Measurements from ENCODE around the gene CPEB1. TPM values are rescaled to one million over a fixed set of nuclear protein-coding genes. Genes with fewer than 3 reads are reported as not detected.

CPEB1 gene
- total and polyA plus RNA-seq, 2 donors (not counting 1 experiment from before 2014, with no cell fraction given), result 0.19 to 0.62 TPM

- Histone ChIP-seq H3K9ac (ENCODE audit: low read length) (no peak overlapping the region), H3K27me3 (replicated peaks in 1 of 4; ENCODE audit: control extremely low read depth in 1 of 4, control insufficient read depth in 3 of 4, insufficient read depth in 4 of 4, low read length in 3 of 4) (peaks cover 0 to 53% (median 29%) of the 10 kb centered on the region in 4 experiments), H3K36me3 (replicated peaks in 1 of 2; ENCODE audit: control extremely low read depth in 1 of 2, control insufficient read depth in 1 of 2, extremely low read depth in 1 of 2, insufficient read depth in 2 of 2, low read length in 1 of 2) (no peaks in the 10 kb centered on the region), H3K4me3 (ENCODE audit: control extremely low read depth in 1 of 5, extremely low read depth in 1 of 5, insufficient read depth in 1 of 5, low read depth in 2 of 5, low read length in 4 of 5) (no peak overlapping the region), H3K9me3 (ENCODE audit: control extremely low read depth in 1 of 3, control insufficient read depth in 2 of 3, insufficient read depth in 1 of 3, low read length in 2 of 3) (peaks cover 0 to 5% (median 0%) of the 10 kb centered on the region in 3 donors), H2AFZ (ENCODE audit: insufficient read depth, low read depth, low read length, poor library complexity, severe bottlenecking) (no peak overlapping the region), H3K4me2 (replicated peaks; ENCODE audit: low read depth, low read length, poor library complexity, severe bottlenecking) (no peak overlapping the region), H3K79me2 (ENCODE audit: control insufficient read depth, insufficient read depth, low read length) (no peaks in the 10 kb centered on the region), H3K4me1 (ENCODE audit: control insufficient read depth in 2 of 2, insufficient read depth in 2 of 2, low read length in 2 of 2) (peaks cover 0 to 3% of the 10 kb centered on the region in 2 donors), H4K20me1 (ENCODE audit: control insufficient read depth, insufficient read depth, low read length, poor library complexity, severe bottlenecking) (no peaks in the 10 kb centered on the region), H3K27ac (ENCODE audit: low read length in 2 of 2) (no peak overlapping the region)
- DNase-seq, result no peak
- Mint-ChIP-seq H3K4me3 (no peak overlapping the region), H3K27me3 (peaks cover 68% of the 10 kb centered on the region), H3K27ac (no peak overlapping the region), H3K4me1 (peaks cover 3% of the 10 kb centered on the region), H3K9me3 (ENCODE audit: insufficient read depth) (no peaks in the 10 kb centered on the region)
- ChIA-PET CTCF (no interaction called here), POLR2A (no interaction called here)
- no peak for ATAC-seq (ENCODE audit: low read depth)
- no peak for TF ChIP-seq CTCF (IDR thresholded peaks at IDR 0.05)
- no peak for TF ChIP-seq EZH2 (IDR thresholded peaks at IDR 0.05; ENCODE audit: borderline replicate concordance, insufficient read depth, low read depth, low read length, poor library complexity, severe bottlenecking)
- 60% methylated on average over 1 of the region's 2 CpGs for WGBS (ENCODE audit: insufficient coverage)
- intact Hi-C loops (cut with micrococcal nuclease), result no loop called here
Measured at GRCh38 chr15:82641129-82641798, 5.9 kb downstream of the CPEB1 start.

GRCh38 chr15:82640672-82641071 is 6.5 kb downstream of the CPEB1 start:
- no peak for ATAC-seq (ENCODE audit: low read depth)
- H3K4me3 Mint-ChIP-seq, result no peak overlapping the region
- CTCF ChIA-PET, result no interaction called here

More at GRCh38 chr15:82640672-82641071, 6.5 kb downstream of the CPEB1 start:
- POLR2A ChIA-PET, result no interaction called here
- H3K4me1 Mint-ChIP-seq, result no peaks in the 10 kb centered on the region
- TF ChIP-seq CTCF (IDR thresholded peaks at IDR 0.05) (no peak), EZH2 (IDR thresholded peaks at IDR 0.05; ENCODE audit: borderline replicate concordance, insufficient read depth, low read depth, low read length, poor library complexity, severe bottlenecking) (no peak)
- Histone ChIP-seq H3K4me3 (ENCODE audit: control extremely low read depth in 1 of 5, extremely low read depth in 1 of 5, insufficient read depth in 1 of 5, low read depth in 2 of 5, low read length in 4 of 5) (no peak overlapping the region), H3K9me3 (ENCODE audit: control extremely low read depth in 1 of 3, control insufficient read depth in 2 of 3, insufficient read depth in 1 of 3, low read length in 2 of 3) (no peaks in the 10 kb centered on the region), H3K4me2 (replicated peaks; ENCODE audit: low read depth, low read length, poor library complexity, severe bottlenecking) (no peak overlapping the region), H3K27me3 (replicated peaks in 1 of 4; ENCODE audit: control extremely low read depth in 1 of 4, control insufficient read depth in 3 of 4, insufficient read depth in 4 of 4, low read length in 3 of 4) (peaks cover 0 to 48% (median 24%) of the 10 kb centered on the region in 4 experiments), H3K79me2 (ENCODE audit: control insufficient read depth, insufficient read depth, low read length) (no peaks in the 10 kb centered on the region), H3K27ac (ENCODE audit: low read length in 2 of 2) (no peak overlapping the region), H4K20me1 (ENCODE audit: control insufficient read depth, insufficient read depth, low read length, poor library complexity, severe bottlenecking) (no peaks in the 10 kb centered on the region), H3K9ac (ENCODE audit: low read length) (no peak overlapping the region), H3K4me1 (ENCODE audit: control insufficient read depth in 2 of 2, insufficient read depth in 2 of 2, low read length in 2 of 2) (no peaks in the 10 kb centered on the region), H2AFZ (ENCODE audit: insufficient read depth, low read depth, low read length, poor library complexity, severe bottlenecking) (no peak overlapping the region), H3K36me3 (replicated peaks in 1 of 2; ENCODE audit: control extremely low read depth in 1 of 2, control insufficient read depth in 1 of 2, extremely low read depth in 1 of 2, insufficient read depth in 2 of 2, low read length in 1 of 2) (no peaks in the 10 kb centered on the region)
- no peaks in the 10 kb centered on the region for H3K9me3 Mint-ChIP-seq (ENCODE audit: insufficient read depth)
- WGBS (ENCODE audit: insufficient coverage), result no CpG with 5 or more reads among the region's 3 CpGs
- H3K27ac Mint-ChIP-seq, result no peak overlapping the region
- DNase-seq, result no peak
- intact Hi-C loops (cut with micrococcal nuclease), result no loop called here
- peaks cover 68% of the 10 kb centered on the region for H3K27me3 Mint-ChIP-seq

Data from B cell (primary cell).